Activated CD4-positive, alpha-beta T cell treated with anti-CD3 and anti-CD28 coated beads, Interleukin-2, amount 10 ng/mL, durations not matched to agents 24 days and 14 days (primary cell): ENCODE results near the gene ESR1. TPM values are rescaled to one million over a fixed set of nuclear protein-coding genes. Genes with fewer than 3 reads are reported as not detected.
"Not testable (repeated sequence)": the region's sequence is repeated elsewhere in the genome, so short reads cannot be mapped to it uniquely, and the experiment has no call there.

Experiments used
- DNase-seq: peaks from one replicate; pipeline ENCODE4 v3.0.0; 2022
- H3K27ac Mint-ChIP-seq: one replicate; pipeline ENCODE4 v1.8.0; 2022; ENCODE audit warnings: mild to moderate bottlenecking, mixed read lengths
- H3K27me3 Mint-ChIP-seq: one replicate; pipeline ENCODE4 v1.8.0; 2022; ENCODE audit warnings: mixed read lengths
- H3K36me3 Mint-ChIP-seq: one replicate; pipeline ENCODE4 v1.8.0; 2022; ENCODE audit warnings: low read depth, mild to moderate bottlenecking, mixed read lengths
- H3K4me1 Mint-ChIP-seq: one replicate; pipeline ENCODE4 v1.8.0; 2021; ENCODE audit warnings: mixed read lengths
- H3K4me3 Mint-ChIP-seq: one replicate; pipeline ENCODE4 v1.8.0; 2022; ENCODE audit warnings: mild to moderate bottlenecking, moderate library complexity, mixed read lengths
- H3K9me3 Mint-ChIP-seq: one replicate; pipeline ENCODE4 v1.8.0; 2021; ENCODE audit warnings: mixed read lengths
- intact Hi-C: fragments of 100-400 bp; cut with micrococcal nuclease; formaldehyde crosslinking; loops from one replicate; pipeline ENCODE4 v1.15.1; 2023
- total RNA-seq: library from RNA; stranded (reverse); gene quantifications from 2 replicates; pipeline ENCODE4 v1.2.3, GENCODE V29; 2022

Gene ESR1
- total RNA-seq, 1 donor from 2014 or later: 0.35 TPM

- intact Hi-C loops: no loop called here
- Mint-ChIP-seq H3K27ac (no peak overlapping the region), H3K36me3 (no peaks in the 10 kb centered on the region), H3K4me1 (no peaks in the 10 kb centered on the region), H3K9me3 (no peaks in the 10 kb centered on the region), H3K4me3 (no peak overlapping the region), H3K27me3 (no peaks in the 10 kb centered on the region)
- no peak for DNase-seq
Observed at GRCh38 chr6:151885234-151885633, 77.8 kb downstream of the ESR1 start.

GRCh38 chr6:151891524-151891923 lies 84.0 kb downstream of the ESR1 start:
- Mint-ChIP-seq H3K4me3 (no peak overlapping the region), H3K27me3 (no peaks in the 10 kb centered on the region), H3K4me1 (no peaks in the 10 kb centered on the region), H3K9me3 (peaks cover 6% of the 10 kb centered on the region), H3K36me3 (no peaks in the 10 kb centered on the region), H3K27ac (no peak overlapping the region)
- DNase-seq: no peak
- intact Hi-C loops: no loop called here

GRCh38 chr6:151894426-151894825 lies 86.9 kb downstream of the ESR1 start:
- H3K9me3 Mint-ChIP-seq, H3K4me3 Mint-ChIP-seq, H3K36me3 Mint-ChIP-seq, H3K27ac Mint-ChIP-seq, intact Hi-C loops, H3K27me3 Mint-ChIP-seq, H3K4me1 Mint-ChIP-seq, DNase-seq: not testable (repeated sequence)

- H3K4me1 Mint-ChIP-seq, H3K9me3 Mint-ChIP-seq, H3K4me3 Mint-ChIP-seq, intact Hi-C loops, H3K27me3 Mint-ChIP-seq, H3K36me3 Mint-ChIP-seq, H3K27ac Mint-ChIP-seq, DNase-seq: not testable (repeated sequence)
Observed at GRCh38 chr6:151899221-151899620, 91.7 kb downstream of the ESR1 start.

GRCh38 chr6:151899796-151900195 lies 92.3 kb downstream of the ESR1 start:
- H3K36me3 Mint-ChIP-seq, H3K9me3 Mint-ChIP-seq: not testable (repeated sequence)

GRCh38 chr6:151900256-151900655 lies 92.8 kb downstream of the ESR1 start:
- no peaks in the 10 kb centered on the region for H3K4me1 Mint-ChIP-seq
- H3K27ac Mint-ChIP-seq: no peak overlapping the region
- no peak overlapping the region for H3K4me3 Mint-ChIP-seq
- no peaks in the 10 kb centered on the region for H3K27me3 Mint-ChIP-seq
- intact Hi-C loops: no loop called here
- DNase-seq: no peak
- no peaks in the 10 kb centered on the region for H3K36me3 Mint-ChIP-seq
- peaks cover 8% of the 10 kb centered on the region for H3K9me3 Mint-ChIP-seq

More at GRCh38 chr6:151899796-151900195, 92.3 kb downstream of the ESR1 start:
- intact Hi-C loops, H3K27me3 Mint-ChIP-seq, H3K27ac Mint-ChIP-seq, H3K4me1 Mint-ChIP-seq, H3K4me3 Mint-ChIP-seq, DNase-seq: not testable (repeated sequence)

GRCh38 chr6:151901009-151901411 lies 93.5 kb downstream of the ESR1 start:
- Mint-ChIP-seq H3K4me3 (no peak overlapping the region), H3K4me1 (no peaks in the 10 kb centered on the region), H3K9me3 (peaks cover 8% of the 10 kb centered on the region), H3K36me3 (no peaks in the 10 kb centered on the region), H3K27me3 (no peaks in the 10 kb centered on the region), H3K27ac (no peak overlapping the region)
- intact Hi-C loops: no loop called here
- DNase-seq: no peak

GRCh38 chr6:151904631-151905030 lies 97.1 kb downstream of the ESR1 start:
- no peaks in the 10 kb centered on the region for H3K27me3 Mint-ChIP-seq
- no peaks in the 10 kb centered on the region for H3K9me3 Mint-ChIP-seq
- no peaks in the 10 kb centered on the region for H3K4me1 Mint-ChIP-seq
- no peaks in the 10 kb centered on the region for H3K36me3 Mint-ChIP-seq
- DNase-seq: no peak
- intact Hi-C loops: no loop called here
- H3K27ac Mint-ChIP-seq: no peak overlapping the region
- no peak overlapping the region for H3K4me3 Mint-ChIP-seq

GRCh38 chr6:151905072-151905471 lies 97.6 kb downstream of the ESR1 start:
- Mint-ChIP-seq H3K27me3 (no peaks in the 10 kb centered on the region), H3K4me3 (no peak overlapping the region), H3K36me3 (no peaks in the 10 kb centered on the region), H3K4me1 (no peaks in the 10 kb centered on the region), H3K9me3 (no peaks in the 10 kb centered on the region), H3K27ac (no peak overlapping the region)
- DNase-seq: no peak
- intact Hi-C loops: no loop called here

- H3K9me3 Mint-ChIP-seq: no peaks in the 10 kb centered on the region
- no peaks in the 10 kb centered on the region for H3K27me3 Mint-ChIP-seq
- intact Hi-C loops: no loop called here
- H3K36me3 Mint-ChIP-seq: no peaks in the 10 kb centered on the region
- H3K27ac Mint-ChIP-seq: no peak overlapping the region
- no peak for DNase-seq
- H3K4me3 Mint-ChIP-seq: no peak overlapping the region
- no peaks in the 10 kb centered on the region for H3K4me1 Mint-ChIP-seq
Observed at GRCh38 chr6:151905854-151906253, 98.4 kb downstream of the ESR1 start.

- Mint-ChIP-seq H3K27ac (no peak overlapping the region), H3K4me1 (no peaks in the 10 kb centered on the region), H3K27me3 (no peaks in the 10 kb centered on the region), H3K4me3 (no peak overlapping the region), H3K36me3 (no peaks in the 10 kb centered on the region), H3K9me3 (no peaks in the 10 kb centered on the region)
- intact Hi-C loops: no loop called here
- no peak for DNase-seq
Observed at GRCh38 chr6:151911401-151911800, 103.9 kb downstream of the ESR1 start.

GRCh38 chr6:151914484-151914883 lies 107.0 kb downstream of the ESR1 start:
- intact Hi-C loops: no loop called here
- H3K27ac Mint-ChIP-seq: no peak overlapping the region
- no peaks in the 10 kb centered on the region for H3K4me1 Mint-ChIP-seq
- H3K4me3 Mint-ChIP-seq: no peak overlapping the region
- no peak for DNase-seq
- H3K27me3 Mint-ChIP-seq: no peaks in the 10 kb centered on the region
- no peaks in the 10 kb centered on the region for H3K9me3 Mint-ChIP-seq
- no peaks in the 10 kb centered on the region for H3K36me3 Mint-ChIP-seq

- no peaks in the 10 kb centered on the region for H3K27me3 Mint-ChIP-seq
- intact Hi-C loops: no loop called here
- H3K4me3 Mint-ChIP-seq: no peak overlapping the region
- no peak for DNase-seq
- H3K9me3 Mint-ChIP-seq: no peaks in the 10 kb centered on the region
- no peaks in the 10 kb centered on the region for H3K36me3 Mint-ChIP-seq
- H3K4me1 Mint-ChIP-seq: no peaks in the 10 kb centered on the region
- H3K27ac Mint-ChIP-seq: no peak overlapping the region
Observed at GRCh38 chr6:151916075-151916474, 108.6 kb downstream of the ESR1 start.

GRCh38 chr6:151916680-151917164 lies 109.2 kb downstream of the ESR1 start:
- Mint-ChIP-seq H3K4me3 (no peak overlapping the region), H3K27ac (no peak overlapping the region), H3K9me3 (no peaks in the 10 kb centered on the region), H3K36me3 (no peaks in the 10 kb centered on the region), H3K27me3 (no peaks in the 10 kb centered on the region), H3K4me1 (no peaks in the 10 kb centered on the region)
- intact Hi-C loops: no loop called here
- DNase-seq: no peak

- intact Hi-C loops: no loop called here
- no peaks in the 10 kb centered on the region for H3K36me3 Mint-ChIP-seq
- H3K27ac Mint-ChIP-seq: no peak overlapping the region
- no peak overlapping the region for H3K4me3 Mint-ChIP-seq
- no peak for DNase-seq
- H3K9me3 Mint-ChIP-seq: no peaks in the 10 kb centered on the region
- H3K27me3 Mint-ChIP-seq: no peaks in the 10 kb centered on the region
- H3K4me1 Mint-ChIP-seq: no peaks in the 10 kb centered on the region
Observed at GRCh38 chr6:151917531-151918329, 110.2 kb downstream of the ESR1 start.
